NCI-H2107 treated with DMSO at 0.1 percent for 48 hours (cell line): ENCODE results near the gene CD8A.
"Not testable (repeated sequence)": the region's sequence is repeated elsewhere in the genome, so short reads cannot be mapped to it uniquely, and the experiment has no call there.

Experiments used
- DNase-seq: peaks from one replicate; lab custom pipeline; 2025; ENCODE audit not compliant: unreplicated experiment; lab: John Stamatoyannopoulos, UW

Gene CD8A

DNA sequence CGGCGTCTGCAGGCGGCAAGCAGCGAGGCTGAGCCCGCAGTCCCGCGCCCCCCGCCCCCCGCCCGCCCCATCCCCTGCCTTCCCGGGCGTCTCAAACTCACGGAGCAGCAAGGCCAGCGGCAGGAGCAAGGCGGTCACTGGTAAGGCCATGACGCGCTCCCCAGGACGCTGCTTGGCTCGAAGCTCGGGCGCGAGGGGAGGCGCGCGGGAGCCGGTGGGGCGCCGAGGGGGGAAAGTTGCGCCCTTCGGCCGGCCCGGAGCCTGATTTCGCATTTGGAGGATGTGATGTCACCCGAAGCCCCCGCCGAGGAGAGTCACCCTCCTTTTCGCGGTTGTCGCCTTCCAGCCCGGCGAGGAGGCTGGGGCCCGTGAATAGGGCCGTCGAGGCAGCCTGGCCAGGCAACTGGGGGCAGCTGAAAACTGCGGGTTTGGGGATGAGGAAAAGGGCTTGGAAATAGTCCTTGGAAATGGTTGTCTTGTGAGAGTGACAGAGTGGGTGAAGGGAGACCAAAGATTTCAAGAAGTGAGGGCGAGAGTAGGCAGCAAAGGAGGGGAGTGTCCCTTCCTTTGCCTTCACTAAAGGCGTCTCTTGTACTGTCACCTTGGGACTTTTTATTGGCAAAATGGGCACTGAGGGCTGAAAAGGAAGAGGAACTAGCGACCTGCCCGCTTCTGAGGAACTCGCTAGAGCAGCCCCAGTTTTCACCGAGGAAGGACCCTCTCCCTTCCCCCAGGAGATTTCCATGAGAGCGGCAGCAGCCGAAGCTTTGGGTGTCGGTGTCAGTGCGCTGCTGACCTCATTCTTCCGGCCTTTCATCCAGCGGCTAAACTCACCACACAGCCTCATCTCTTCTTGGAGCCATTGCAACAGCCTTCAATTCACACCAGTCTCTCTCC lies at the start of gene CD8A:
TSS of gene CD8A (minus strand) at position 238 of the 897 bp plus-strand sequence. CDS start at position 150, 88 bp downstream.
- DNase-seq = no peak

DNA sequence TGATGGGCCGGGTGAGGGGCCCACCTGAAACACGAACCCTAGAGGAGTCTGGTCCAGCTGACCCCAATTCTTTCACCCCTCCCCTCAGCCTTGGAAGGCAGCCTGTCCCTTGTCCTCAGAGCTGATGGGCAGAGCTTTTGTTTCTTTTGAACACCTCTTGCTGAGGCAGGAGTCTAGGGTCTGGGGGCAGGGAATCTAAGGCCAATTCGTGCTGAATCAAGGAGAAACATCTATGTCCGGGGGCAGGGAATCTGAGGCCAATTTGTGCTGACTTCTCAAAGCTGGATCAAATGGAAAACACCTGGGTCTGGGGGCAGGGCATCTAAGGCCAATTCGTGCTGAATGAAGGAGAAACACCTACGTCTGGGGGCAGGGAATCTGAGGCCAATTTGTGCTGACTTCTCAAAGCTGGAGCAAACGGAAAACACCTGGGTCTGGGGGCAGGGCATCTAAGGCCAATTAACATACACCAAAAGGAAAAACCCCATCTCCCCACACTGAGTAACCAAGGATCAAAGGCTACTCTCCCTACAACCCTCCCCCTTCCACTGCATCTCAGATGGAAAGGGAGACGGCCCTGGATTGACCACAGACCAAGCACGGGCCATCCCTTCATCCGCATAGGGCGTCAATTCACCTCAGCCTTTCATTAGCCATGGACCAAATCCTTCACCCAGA lies 49.3 kb upstream of the CD8A start:
- DNase-seq = not testable (repeated sequence)

DNA sequence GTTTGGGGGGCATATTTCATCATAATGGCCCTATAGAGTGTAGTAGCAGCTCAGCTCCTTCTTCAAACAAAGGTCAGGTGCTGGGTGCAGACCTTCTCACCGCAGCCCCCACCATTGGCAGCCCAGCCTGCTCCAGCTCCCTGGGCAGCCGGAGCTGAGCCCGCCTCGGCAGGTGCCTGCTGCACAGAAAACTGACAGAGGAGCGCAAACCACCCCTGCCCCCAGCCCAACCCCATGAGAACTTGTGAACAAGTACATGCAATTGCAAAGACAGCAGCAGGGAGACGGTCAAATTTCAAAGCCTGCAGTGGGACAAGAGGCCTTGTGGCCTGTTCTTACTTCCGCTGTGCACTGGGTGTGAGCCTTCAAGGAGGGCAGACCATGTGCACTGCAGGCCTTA lies 48.7 kb upstream of the CD8A start:
- peak; percentile 8 for DNase-seq

DNA sequence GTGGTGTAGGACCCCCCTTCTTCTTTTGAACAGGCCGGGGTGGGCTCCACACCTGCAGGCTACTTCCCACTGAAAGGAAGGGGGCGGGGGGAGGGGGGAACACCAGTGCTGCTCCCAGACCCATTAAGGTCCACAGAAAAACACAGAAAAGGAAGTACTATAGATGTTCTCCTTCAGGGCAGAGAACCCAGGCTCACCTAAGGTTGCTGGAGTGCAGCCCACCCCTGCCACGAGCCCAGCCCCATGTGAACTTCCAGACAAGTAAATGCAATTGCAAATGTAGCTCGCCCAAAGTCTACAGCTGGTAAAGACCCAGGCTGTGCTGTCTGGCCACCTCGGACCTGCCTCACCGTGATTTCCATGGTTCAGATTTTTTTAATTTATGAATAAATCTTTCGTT lies 47.0 kb upstream of the CD8A start:
- DNase-seq = not testable (repeated sequence)

GRCh38 chr2:86836915-86837695 lies 46.4 kb upstream of the CD8A start:
- not testable (repeated sequence) for DNase-seq

DNA sequence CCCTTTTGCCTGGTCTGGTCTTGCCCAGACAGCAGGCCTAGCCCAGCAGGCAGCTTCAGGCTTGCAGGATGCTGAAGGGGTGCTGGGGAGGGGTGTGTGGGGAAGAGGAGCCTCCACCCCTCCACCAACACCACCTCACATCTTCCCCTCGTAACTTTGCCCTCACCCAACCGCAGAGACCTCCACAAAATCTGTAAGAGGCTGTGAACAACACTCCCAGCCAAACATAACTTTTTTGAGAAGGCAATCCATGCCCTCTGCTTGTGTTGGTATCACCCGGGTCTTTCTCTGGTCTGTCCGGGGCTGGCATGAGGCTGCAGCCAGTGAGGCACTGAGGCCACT lies 44.8 kb upstream of the CD8A start:
- not testable (repeated sequence) for DNase-seq

GRCh38 chr2:86833315-86833714 lies 42.6 kb upstream of the CD8A start:
- no peak for DNase-seq

DNA sequence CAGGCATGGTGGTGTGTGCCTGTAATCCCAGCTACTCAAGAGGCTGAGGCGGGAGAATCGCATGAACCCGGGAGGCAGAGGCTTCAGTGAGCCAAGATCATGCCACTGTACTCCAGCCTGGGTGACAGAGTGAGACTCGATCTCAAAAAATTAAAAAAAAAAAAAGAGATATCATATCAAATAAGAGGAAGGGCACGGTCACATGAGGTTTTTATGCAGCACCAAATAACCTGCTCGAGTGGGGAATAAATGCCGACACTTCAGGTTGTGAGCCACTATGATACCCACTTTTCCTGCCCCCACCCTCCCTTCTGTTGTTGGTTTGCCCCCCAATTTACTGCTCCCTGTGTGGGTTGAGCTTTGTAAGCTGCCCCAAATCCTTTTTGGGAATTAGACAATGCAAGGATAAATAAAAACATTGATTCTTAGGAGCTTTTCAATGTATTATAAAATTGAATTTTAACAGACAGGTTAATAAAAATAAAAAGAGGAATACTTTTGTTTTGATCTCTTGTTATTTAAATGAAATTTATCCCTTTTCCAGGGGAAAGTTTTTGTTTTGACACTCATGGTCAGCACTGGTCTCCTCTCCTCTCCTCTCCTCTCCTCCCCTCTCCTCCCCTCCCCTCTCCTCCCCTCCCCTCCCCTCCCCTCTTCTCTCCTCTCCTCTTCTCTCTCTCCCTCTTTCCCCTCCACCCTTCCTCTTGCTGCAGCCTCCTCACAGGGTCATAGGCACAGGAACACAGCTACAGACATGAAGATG lies 41.8 kb upstream of the CD8A start:
- no peak for DNase-seq

- no peak for DNase-seq
Observed at GRCh38 chr2:86831537-86831936, 40.8 kb upstream of the CD8A start.

DNA sequence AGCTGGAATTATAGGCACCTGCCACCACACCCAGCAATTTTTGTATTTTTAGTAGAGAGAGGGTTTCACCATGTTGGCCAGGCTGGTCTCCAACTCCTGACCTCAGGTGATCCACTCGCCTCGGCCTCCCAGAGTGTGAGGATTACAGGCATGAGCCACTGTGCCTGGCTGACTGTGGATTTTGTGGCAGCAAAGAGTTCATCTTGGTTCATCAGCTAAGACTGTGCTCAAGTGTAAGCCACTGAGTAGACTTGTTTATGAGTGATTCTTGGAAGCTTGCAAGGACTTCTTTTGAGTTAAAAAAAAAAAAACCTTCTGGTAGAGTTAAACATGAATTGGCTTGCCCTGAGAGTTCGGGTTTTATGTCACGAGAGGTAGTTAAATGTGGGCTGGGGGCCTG lies 36.2 kb upstream of the CD8A start:
- no peak for DNase-seq

- peak; percentile 51 for DNase-seq
Observed at GRCh38 chr2:86825693-86826381, 35.1 kb upstream of the CD8A start.

- DNase-seq = peak; percentile 31
Observed at GRCh38 chr2:86825036-86825692, 34.5 kb upstream of the CD8A start.

DNA sequence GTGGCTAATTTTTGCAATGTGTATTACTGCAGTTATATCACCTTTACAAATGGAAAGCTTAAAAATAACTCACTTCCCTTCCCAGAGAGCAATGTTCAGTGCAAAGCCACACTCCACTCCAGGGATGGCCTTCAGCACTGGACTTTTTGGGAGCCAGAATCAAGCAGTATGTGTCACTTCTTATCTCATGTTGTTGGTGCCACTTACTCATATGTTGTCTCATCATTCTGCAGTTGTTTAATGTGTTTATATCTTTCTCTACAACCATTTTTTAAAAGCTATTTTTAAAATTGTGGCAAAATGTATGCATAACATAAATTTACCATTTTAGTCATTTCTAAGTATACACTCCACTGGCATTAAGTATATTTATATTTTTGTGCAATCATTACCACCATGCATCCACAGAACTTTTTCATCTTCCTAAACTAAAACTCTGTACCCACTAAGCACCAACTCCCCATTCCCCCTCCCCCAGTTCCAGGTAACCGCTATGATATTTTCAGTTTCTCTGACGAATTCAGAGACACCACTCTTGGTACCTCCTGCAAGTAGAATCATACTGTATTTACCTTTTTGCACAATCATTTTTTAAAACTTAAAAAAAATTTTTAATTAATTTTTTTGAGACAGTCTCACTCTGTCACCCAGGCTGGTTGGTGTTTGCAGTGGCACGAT lies 32.1 kb upstream of the CD8A start:
- DNase-seq = no peak

DNA sequence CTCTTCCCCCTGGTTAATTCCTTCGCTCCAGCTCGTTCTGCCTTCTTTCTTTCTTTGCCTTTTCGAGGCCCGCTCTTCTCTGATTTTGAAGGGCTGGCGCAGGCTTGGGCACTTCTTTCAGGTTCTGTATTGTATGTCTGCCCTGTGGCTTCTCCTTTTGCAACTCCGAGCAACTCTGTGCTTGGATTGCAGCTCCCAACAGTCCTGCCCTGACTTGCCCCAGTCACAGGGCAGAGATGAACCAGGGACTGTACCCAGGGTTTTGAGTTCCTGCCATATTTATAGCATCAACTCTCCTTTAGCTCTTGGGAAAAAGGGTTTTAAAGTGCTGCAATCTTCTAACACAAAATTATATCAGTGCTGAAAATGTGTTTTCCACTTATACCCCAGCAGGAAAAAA lies 31.1 kb upstream of the CD8A start:
- no peak for DNase-seq

GRCh38 chr2:86821306-86821705 lies 30.6 kb upstream of the CD8A start:
- DNase-seq = no peak

DNA sequence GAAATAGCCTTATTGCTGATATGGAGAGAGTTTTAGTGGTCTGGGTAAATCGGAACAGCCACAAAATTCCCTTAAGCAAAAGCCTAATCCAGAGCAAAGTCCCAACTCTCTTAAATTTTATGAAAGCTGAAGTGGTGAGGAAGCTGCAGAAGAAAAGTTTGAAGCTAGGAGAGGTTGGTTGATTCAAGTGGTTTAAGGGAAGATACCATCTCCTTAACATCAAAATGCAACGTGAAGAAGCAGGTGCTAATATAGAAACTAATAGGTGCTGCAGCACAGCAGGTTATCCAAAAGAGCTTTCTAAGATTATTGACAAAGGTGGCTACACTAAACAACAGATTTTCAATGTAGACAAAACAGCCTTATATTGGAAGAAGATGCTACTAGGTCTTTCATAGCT lies 28.2 kb upstream of the CD8A start:
- no peak for DNase-seq

- DNase-seq = no peak
Observed at GRCh38 chr2:86818114-86818801, 27.5 kb upstream of the CD8A start.

DNA sequence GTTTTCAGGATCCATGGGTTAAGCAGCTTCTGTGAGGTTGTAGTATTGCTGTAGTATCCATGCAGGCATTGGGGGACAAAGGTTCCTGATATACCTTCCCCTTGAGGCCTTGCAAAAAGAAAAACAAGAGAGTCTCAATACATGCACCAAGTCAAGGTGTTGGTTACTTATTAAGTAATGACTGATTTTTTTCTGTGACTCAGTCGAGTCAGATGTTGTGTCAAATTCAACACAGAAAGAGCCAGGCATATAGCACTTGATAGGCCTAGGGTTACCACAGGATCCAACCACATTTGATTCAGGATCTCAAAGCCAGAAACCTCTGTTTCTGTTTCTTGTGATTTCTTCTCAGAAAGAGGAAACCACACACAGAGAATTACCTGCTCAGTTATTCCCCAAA lies 24.9 kb upstream of the CD8A start:
- DNase-seq = no peak
